GM12878 (cell line): ENCODE measurements around the gene SLX9. TPM values are rescaled to one million over a fixed set of nuclear protein-coding genes. Genes with fewer than 3 reads are reported as not detected.

Experiments used
- ATAC-seq: fragments of 200-7000 bp; cut with Tn5 transposase; 3 replicates; pipeline ENCODE4 v1.9.1; 2020; ENCODE audit warnings: mild to moderate bottlenecking, moderate library complexity
- BruUV-seq: library from RNA; stranded (reverse); fragments of 400-500 nt; replicated peaks from 2 replicates; lab custom pipeline; 2021; lab: Mats Ljungman, UMichigan
- CTCF ChIA-PET: fragments of 300-600 bp; sonication (Branson Sonifier 250); formaldehyde crosslinking; extraction: SDS; loops from one replicate; lab custom pipeline; 2021; ENCODE audit warnings: inconsistent platforms; lab: Yijun Ruan, JAX
- POLR2A ChIA-PET: fragments of 350-600 bp; formaldehyde crosslinking; extraction: SDS; loops from one replicate; lab custom pipeline; 2021; ENCODE audit warnings: inconsistent platforms; lab: Charles Lee
- RAD21 ChIA-PET: fragments of 300-600 bp; sonication (Branson Sonifier 250); formaldehyde crosslinking; loops from one replicate; lab custom pipeline; 2023; ENCODE audit warnings: antibody characterized with exemption; ENCODE audit not compliant: unreplicated experiment; lab: Charles Lee
- SMC1A ChIA-PET: fragments of 300-600 bp; sonication (Branson Sonifier 250); formaldehyde crosslinking; loops from one replicate; lab custom pipeline; 2023; ENCODE audit not compliant: unreplicated experiment, uncharacterized antibody; lab: Charles Lee
- DNase-seq: peaks from one replicate; pipeline ENCODE4 v3.0.0-alpha.2; 2011; ENCODE audit warnings: low read depth, low spot score
- FAIRE-seq: peaks from 3 replicates; lab custom pipeline; 2011; peaks lifted over from hg19 to GRCh38; lab: Jason Lieb, UNC
- H2AFZ ChIP-seq: 2 replicates; pipeline ENCODE4 v1.6.0; 2011; ENCODE audit warnings: low read depth, low read length, control low read depth; ENCODE audit not compliant: control insufficient read depth
- H3K27ac ChIP-seq: 2 replicates; pipeline ENCODE4 v1.5.1; 2011; ENCODE audit warnings: control low read depth; ENCODE audit not compliant: control insufficient read depth, insufficient read depth
- H3K27me3 ChIP-seq, 2 experiments: replicated peaks in 1 of 2; 2 replicates each; pipeline versions ENCODE4 v1.6.0 to v1.6.1; 2011; ENCODE audit warnings: low read length in 1 of 2; ENCODE audit not compliant: control insufficient read depth in 2 of 2, insufficient read depth in 2 of 2
- H3K36me3 ChIP-seq, 2 experiments: 2 replicates each; pipeline ENCODE4 v1.5.1; 2011; ENCODE audit warnings: low read length in 1 of 2; ENCODE audit not compliant: control insufficient read depth in 2 of 2, insufficient read depth in 2 of 2
- H3K4me1 ChIP-seq: 2 replicates; pipeline ENCODE4 v1.6.1; 2011; ENCODE audit warnings: mild to moderate bottlenecking, low read length, moderate library complexity, mixed read lengths; ENCODE audit not compliant: control insufficient read depth, insufficient read depth
- H3K4me2 ChIP-seq: 2 replicates; pipeline ENCODE4 v1.6.0; 2011; ENCODE audit warnings: control low read depth; ENCODE audit not compliant: control insufficient read depth, insufficient read depth
- H3K4me3 ChIP-seq: fragments of 200-600 bp; sonication (generic); 2 replicates; pipeline ENCODE4 v1.5.1; 2016
- H3K79me2 ChIP-seq: 2 replicates; pipeline ENCODE4 v1.6.0; 2011; ENCODE audit warnings: low read length; ENCODE audit not compliant: control insufficient read depth, insufficient read depth
- H3K9ac ChIP-seq: 2 replicates; pipeline ENCODE4 v1.8.0; 2011; ENCODE audit warnings: low read length, control low read depth, mixed read lengths; ENCODE audit not compliant: control insufficient read depth, insufficient read depth
- H3K9me3 ChIP-seq: replicated peaks from 3 replicates; pipeline ENCODE4 v1.5.1; 2011; ENCODE audit warnings: mild to moderate bottlenecking, low read length; ENCODE audit not compliant: control insufficient read depth, insufficient read depth
- H4K20me1 ChIP-seq: 2 replicates; pipeline ENCODE4 v1.6.0; 2011; ENCODE audit not compliant: control insufficient read depth, insufficient read depth
- CBFB ChIP-seq: IDR thresholded peaks from 2 replicates; pipeline ENCODE4 v1.6.1; 2016; ENCODE audit warnings: antibody characterized with exemption, low read depth
- CBX5 ChIP-seq: sonication (generic); IDR thresholded peaks from 2 replicates; pipeline ENCODE4 v1.6.1; 2016; ENCODE audit warnings: low read depth, moderate library complexity, mild to moderate bottlenecking, inconsistent platforms
- CREB1 ChIP-seq: IDR thresholded peaks from 2 replicates; pipeline ENCODE4 v1.6.1; 2012; ENCODE audit warnings: low read depth, mild to moderate bottlenecking, inconsistent platforms
- ETV6 ChIP-seq, 2 experiments: fragments of 450-650 bp in 1 of 2; IDR thresholded peaks in 1 of 2; conservative IDR thresholded peaks in 1 of 2; 2 replicates each; pipeline ENCODE4 v1.6.1; 2014; ENCODE audit warnings: antibody characterized with exemption in 1 of 2, borderline replicate concordance in 1 of 2, low read depth in 1 of 2, mild to moderate bottlenecking in 1 of 2, moderate library complexity in 1 of 2
- HCFC1 ChIP-seq: fragments of 150-350 bp; IDR thresholded peaks from 2 replicates; pipeline ENCODE4 v1.6.1; 2014; ENCODE audit warnings: low read length
- IKZF1 ChIP-seq: fragments of 450-650 bp; conservative IDR thresholded peaks from 2 replicates; pipeline ENCODE4 v1.6.1; 2017; ENCODE audit warnings: antibody characterized with exemption, mild to moderate bottlenecking
- KDM1A ChIP-seq: fragments of 200-600 bp; sonication (generic); IDR thresholded peaks from 2 replicates; pipeline ENCODE4 v1.6.1; 2016; ENCODE audit warnings: borderline replicate concordance
- LARP7 ChIP-seq: fragments of 450-650 bp; IDR thresholded peaks from 2 replicates; pipeline ENCODE4 v1.6.1; 2017; ENCODE audit warnings: mild to moderate bottlenecking
- MYC ChIP-seq: IDR thresholded peaks from 2 replicates; pipeline ENCODE4 v1.6.1; 2011; ENCODE audit warnings: mild to moderate bottlenecking, low read length, moderate library complexity, inconsistent platforms; ENCODE audit not compliant: insufficient read depth, insufficient replicate concordance, insufficient read length, severe bottlenecking
- TCF12 ChIP-seq: IDR thresholded peaks from 2 replicates; pipeline ENCODE4 v1.6.1; 2011; ENCODE audit warnings: low read depth, mild to moderate bottlenecking, low read length
- ZBED1 ChIP-seq: IDR thresholded peaks from 2 replicates; pipeline ENCODE4 v1.6.1; 2016; ENCODE audit warnings: borderline replicate concordance
- ZZZ3 ChIP-seq: IDR thresholded peaks from 2 replicates; pipeline ENCODE4 v1.6.1; 2011; ENCODE audit warnings: low read depth; ENCODE audit not compliant: control insufficient read depth, insufficient read length
- WGBS: methylation state at CpG from one replicate; pipeline ENCODE4 v1.1.6; 2016; ENCODE audit warnings: low lambda C conversion rate; ENCODE audit not compliant: insufficient replicate concordance, insufficient coverage; ENCODE audit errors: missing lambda C conversion rate; 5-methylcytosine and 5-hydroxymethylcytosine counted together
- in situ Hi-C: fragments of 300-500 bp; cut with MboI; formaldehyde crosslinking; loops from 9 replicates; pipeline ENCODE4 v1.14.3; 2018; ENCODE audit warnings: mixed read lengths
- intact Hi-C: fragments of 100-400 bp; cut with micrococcal nuclease; formaldehyde crosslinking; loops from one replicate; pipeline ENCODE4 v1.14.2; 2022; ENCODE audit not compliant: unreplicated experiment
- polyA plus RNA-seq, 11 experiments: library from polyadenylated mRNA; depleted of rRNA in 4 of 11; unstranded in 6 of 11; stranded (reverse) in 5 of 11; fragments of >200 nt; fragmentation: Nextera tagmentation in 4 of 11; fragmentation: Illumina TruSeq in 1 of 11; extraction: Ambion mirVana in 4 of 11; extraction: Trizol in 1 of 11; gene quantifications; 1 replicate in 1 of 11; 2 replicates in 10 of 11; pipeline versions ENCODE4 v1.2.1 to v1.2.3, GENCODE V29; 2011 to 2016; ENCODE audit warnings: inconsistent platforms in 2 of 11, missing spikeins in 2 of 11, low read depth in 1 of 11
- total RNA-seq, 4 experiments: library from RNA; depleted of rRNA in 3 of 4; stranded (reverse); fragments of >200 nt in 3 of 4; fragmentation: Illumina TruSeq in 1 of 4; extraction: Trizol in 1 of 4; gene quantifications; 2 replicates each; pipeline versions ENCODE4 v1.2.1 to v1.2.3, GENCODE V29; 2013 to 2021
- TF ChIP-seq, protein P1 (sequence below): fragments of 450-650 bp; IDR thresholded peaks from 2 replicates; pipeline ENCODE4 v1.6.1; 2017; ENCODE audit warnings: mild to moderate bottlenecking, moderate library complexity
- TF ChIP-seq, protein P2 (sequence below): fragments of 450-650 bp; IDR thresholded peaks from 2 replicates; pipeline ENCODE4 v1.6.1; 2016; ENCODE audit warnings: mild to moderate bottlenecking
- TF ChIP-seq, protein P3 (sequence below): fragments of 450-650 bp; formaldehyde crosslinking; IDR thresholded peaks from 2 replicates; pipeline ENCODE4 v1.4.0; 2022; ENCODE audit warnings: mild to moderate bottlenecking, moderate library complexity

Gene SLX9
- total and polyA plus RNA-seq, 10 of the 15 experiments (the other 5 are each of a cell fraction or from before 2014, with no cell fraction given): 0.69 to 81.3 (median 33.9) TPM

DNA sequence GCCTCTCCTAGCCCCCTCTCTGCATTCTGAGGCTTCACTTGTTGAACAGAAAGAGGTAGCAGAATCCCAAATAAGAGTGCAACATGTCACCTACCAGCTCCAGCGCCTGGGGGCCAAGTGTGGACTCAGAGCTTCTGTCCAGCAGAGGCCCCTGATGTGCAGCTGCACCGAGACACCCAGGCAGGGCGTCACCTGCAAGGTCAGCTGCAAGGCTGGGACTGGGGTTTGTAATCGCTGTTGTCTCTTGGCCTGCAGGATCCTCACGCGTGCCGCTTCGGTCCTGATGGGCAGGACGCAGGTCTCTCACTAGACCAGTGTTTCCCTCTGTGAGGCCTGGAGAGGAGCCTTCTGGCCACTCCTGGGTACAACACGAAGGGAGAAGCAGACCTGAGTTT is 4.3 kb upstream of the SLX9 start:
- peaks cover 12% of the 10 kb centered on the region for H3K4me1 ChIP-seq
- peaks cover 22% of the 10 kb centered on the region for H3K79me2 ChIP-seq
- 78% methylated on average over 8 of the region's 10 CpGs for WGBS
- CTCF ChIA-PET: interaction anchor here (0.9 to 6.1 kb wide), 6 partner anchors 9 to 193 kb away, joined by 3 to 80 read pairs (median 6); partner anchors contain the start of gene UBE2G2
- H3K4me2 ChIP-seq: no peak overlapping the region
- POLR2A ChIA-PET: no interaction called here
- in situ Hi-C loops (loop anchor here (5.0 to 10.0 kb wide), 2 partner anchors 51 to 138 kb away; no protein-coding TSS in a partner anchor), intact Hi-C loops (no loop called here)
- BruUV-seq: no TSS peak
- peaks cover 6% of the 10 kb centered on the region; the same call in 1 of the 2 replicates for H4K20me1 ChIP-seq
- no peak overlapping the region for H3K9ac ChIP-seq
- no peaks in the 10 kb centered on the region for H3K27me3 ChIP-seq
- no peak overlapping the region for H3K4me3 ChIP-seq
- H2AFZ ChIP-seq: no peak overlapping the region
- ATAC-seq: no peak
- peaks cover 1 to 4% of the 10 kb centered on the region in 2 experiments; a peak in 2 of 4 replicates for H3K36me3 ChIP-seq
- FAIRE-seq: no peak
- RAD21 ChIA-PET: no interaction called here
- DNase-seq: no peak
- no peak overlapping the region for H3K27ac ChIP-seq
- SMC1A ChIA-PET: interaction anchor here (0.6 to 6.2 kb wide), 3 partner anchors 8 to 70 kb away, joined by 3 to 56 read pairs (median 3); no protein-coding TSS in a partner anchor
- no peaks in the 10 kb centered on the region for H3K9me3 ChIP-seq
- no peak for TF ChIP-seq KDM1A
- TF ChIP-seq, protein P1, sequence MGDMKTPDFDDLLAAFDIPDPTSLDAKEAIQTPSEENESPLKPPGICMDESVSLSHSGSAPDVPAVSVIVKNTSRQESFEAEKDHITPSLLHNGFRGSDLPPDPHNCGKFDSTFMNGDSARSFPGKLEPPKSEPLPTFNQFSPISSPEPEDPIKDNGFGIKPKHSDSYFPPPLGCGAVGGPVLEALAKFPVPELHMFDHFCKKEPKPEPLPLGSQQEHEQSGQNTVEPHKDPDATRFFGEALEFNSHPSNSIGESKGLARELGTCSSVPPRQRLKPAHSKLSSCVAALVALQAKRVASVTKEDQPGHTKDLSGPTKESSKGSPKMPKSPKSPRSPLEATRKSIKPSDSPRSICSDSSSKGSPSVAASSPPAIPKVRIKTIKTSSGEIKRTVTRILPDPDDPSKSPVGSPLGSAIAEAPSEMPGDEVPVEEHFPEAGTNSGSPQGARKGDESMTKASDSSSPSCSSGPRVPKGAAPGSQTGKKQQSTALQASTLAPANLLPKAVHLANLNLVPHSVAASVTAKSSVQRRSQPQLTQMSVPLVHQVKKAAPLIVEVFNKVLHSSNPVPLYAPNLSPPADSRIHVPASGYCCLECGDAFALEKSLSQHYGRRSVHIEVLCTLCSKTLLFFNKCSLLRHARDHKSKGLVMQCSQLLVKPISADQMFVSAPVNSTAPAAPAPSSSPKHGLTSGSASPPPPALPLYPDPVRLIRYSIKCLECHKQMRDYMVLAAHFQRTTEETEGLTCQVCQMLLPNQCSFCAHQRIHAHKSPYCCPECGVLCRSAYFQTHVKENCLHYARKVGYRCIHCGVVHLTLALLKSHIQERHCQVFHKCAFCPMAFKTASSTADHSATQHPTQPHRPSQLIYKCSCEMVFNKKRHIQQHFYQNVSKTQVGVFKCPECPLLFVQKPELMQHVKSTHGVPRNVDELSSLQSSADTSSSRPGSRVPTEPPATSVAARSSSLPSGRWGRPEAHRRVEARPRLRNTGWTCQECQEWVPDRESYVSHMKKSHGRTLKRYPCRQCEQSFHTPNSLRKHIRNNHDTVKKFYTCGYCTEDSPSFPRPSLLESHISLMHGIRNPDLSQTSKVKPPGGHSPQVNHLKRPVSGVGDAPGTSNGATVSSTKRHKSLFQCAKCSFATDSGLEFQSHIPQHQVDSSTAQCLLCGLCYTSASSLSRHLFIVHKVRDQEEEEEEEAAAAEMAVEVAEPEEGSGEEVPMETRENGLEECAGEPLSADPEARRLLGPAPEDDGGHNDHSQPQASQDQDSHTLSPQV: no peak
- TF ChIP-seq CREB1: no peak
- no peak for TF ChIP-seq CBX5
- no peak for TF ChIP-seq ETV6 (conservative IDR thresholded peaks at IDR 0.05 in 1 of 2, IDR thresholded peaks at IDR 0.05 in 1 of 2; ENCODE audit: borderline replicate concordance in 1 of 2, low read depth in 1 of 2)
- TF ChIP-seq LARP7: no peak
- TF ChIP-seq ZZZ3: no peak
- TF ChIP-seq, protein P2, sequence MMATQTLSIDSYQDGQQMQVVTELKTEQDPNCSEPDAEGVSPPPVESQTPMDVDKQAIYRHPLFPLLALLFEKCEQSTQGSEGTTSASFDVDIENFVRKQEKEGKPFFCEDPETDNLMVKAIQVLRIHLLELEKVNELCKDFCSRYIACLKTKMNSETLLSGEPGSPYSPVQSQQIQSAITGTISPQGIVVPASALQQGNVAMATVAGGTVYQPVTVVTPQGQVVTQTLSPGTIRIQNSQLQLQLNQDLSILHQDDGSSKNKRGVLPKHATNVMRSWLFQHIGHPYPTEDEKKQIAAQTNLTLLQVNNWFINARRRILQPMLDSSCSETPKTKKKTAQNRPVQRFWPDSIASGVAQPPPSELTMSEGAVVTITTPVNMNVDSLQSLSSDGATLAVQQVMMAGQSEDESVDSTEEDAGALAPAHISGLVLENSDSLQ: no peak
- no peak for TF ChIP-seq TCF12
- TF ChIP-seq ZBED1: no peak
- no peak for TF ChIP-seq CBFB
- no peak for TF ChIP-seq MYC
- no peak for TF ChIP-seq IKZF1
- TF ChIP-seq HCFC1: no peak
- TF ChIP-seq, protein P3, sequence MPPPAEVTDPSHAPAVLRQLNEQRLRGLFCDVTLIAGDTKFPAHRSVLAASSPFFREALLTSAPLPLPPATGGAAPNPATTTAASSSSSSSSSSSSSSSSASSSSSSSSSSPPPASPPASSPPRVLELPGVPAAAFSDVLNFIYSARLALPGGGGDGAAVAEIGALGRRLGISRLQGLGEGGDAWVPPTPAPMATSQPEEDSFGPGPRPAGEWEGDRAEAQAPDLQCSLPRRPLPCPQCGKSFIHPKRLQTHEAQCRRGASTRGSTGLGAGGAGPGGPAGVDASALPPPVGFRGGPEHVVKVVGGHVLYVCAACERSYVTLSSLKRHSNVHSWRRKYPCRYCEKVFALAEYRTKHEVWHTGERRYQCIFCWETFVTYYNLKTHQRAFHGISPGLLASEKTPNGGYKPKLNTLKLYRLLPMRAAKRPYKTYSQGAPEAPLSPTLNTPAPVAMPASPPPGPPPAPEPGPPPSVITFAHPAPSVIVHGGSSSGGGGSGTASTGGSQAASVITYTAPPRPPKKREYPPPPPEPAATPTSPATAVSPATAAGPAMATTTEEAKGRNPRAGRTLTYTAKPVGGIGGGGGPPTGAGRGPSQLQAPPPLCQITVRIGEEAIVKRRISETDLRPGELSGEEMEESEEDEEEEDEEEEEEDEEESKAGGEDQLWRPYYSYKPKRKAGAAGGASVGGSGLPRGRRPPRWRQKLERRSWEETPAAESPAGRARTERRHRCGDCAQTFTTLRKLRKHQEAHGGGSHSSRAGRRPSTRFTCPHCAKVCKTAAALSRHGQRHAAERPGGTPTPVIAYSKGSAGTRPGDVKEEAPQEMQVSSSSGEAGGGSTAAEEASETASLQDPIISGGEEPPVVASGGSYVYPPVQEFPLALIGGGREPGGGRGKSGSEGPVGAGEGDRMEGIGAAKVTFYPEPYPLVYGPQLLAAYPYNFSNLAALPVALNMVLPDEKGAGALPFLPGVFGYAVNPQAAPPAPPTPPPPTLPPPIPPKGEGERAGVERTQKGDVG (CRISPR knock-in tag): no peak
